GM12864 (cell line): ENCODE measurements around the gene NRARP.

Experiments
- DNase-seq: peaks from one replicate; pipeline ENCODE4 v3.0.0-alpha.2; 2011; ENCODE audit warnings: low read depth
- H3K4me3 ChIP-seq: 2 replicates; pipeline ENCODE4 v1.5.1; 2011; ENCODE audit warnings: mild to moderate bottlenecking, low read depth, low read length, control low read depth
- CTCF ChIP-seq: IDR thresholded peaks from 2 replicates; pipeline ENCODE4 v1.5.1; 2011; ENCODE audit warnings: low read depth, mild to moderate bottlenecking, moderate library complexity, low read length, control low read depth, inconsistent platforms; ENCODE audit errors: missing control alignments

NRARP gene

GRCh38 chr9:137302449-137303150 is 529 bp upstream of the NRARP start:
- H3K4me3 ChIP-seq, result peak overlapping the region; percentile 53
- TF ChIP-seq CTCF, result peak; percentile 60
- DNase-seq, result no peak

- H3K4me3 ChIP-seq, result peak overlapping the region; percentile 50
- TF ChIP-seq CTCF, result no peak
- DNase-seq, result no peak
Observed at GRCh38 chr9:137301081-137301947, 757 bp downstream of the NRARP start.

- no peak for TF ChIP-seq CTCF
- peak overlapping the region; percentile 37 for H3K4me3 ChIP-seq
Observed at GRCh38 chr9:137300567-137301080, 1.4 kb downstream of the NRARP start.

GRCh38 chr9:137299938-137300337 is 2.1 kb downstream of the NRARP start:
- H3K4me3 ChIP-seq, result no peak overlapping the region; the same call in 1 of the 2 replicates
- DNase-seq, result no peak
- no peak for TF ChIP-seq CTCF

More at GRCh38 chr9:137300567-137301080, 1.4 kb downstream of the NRARP start:
- no peak for DNase-seq

- TF ChIP-seq CTCF, result no peak
- H3K4me3 ChIP-seq, result no peak overlapping the region
- DNase-seq, result no peak
Observed at GRCh38 chr9:137299203-137299565, 2.9 kb downstream of the NRARP start.

GRCh38 chr9:137298401-137299202 is 3.5 kb downstream of the NRARP start:
- H3K4me3 ChIP-seq, result no peak overlapping the region
- no peak for DNase-seq
- no peak for TF ChIP-seq CTCF
